CD4-positive, alpha-beta T cell treated with Interleukin-6 at 100 ng/mL for 8 hours (primary cell): ENCODE results near the gene WBP1L.

Source experiments
- DNase-seq: peaks from one replicate; pipeline ENCODE4 v3.0.0-alpha.2; 2020; ENCODE audit warnings: mixed read lengths, low spot score

The WBP1L gene

DNA sequence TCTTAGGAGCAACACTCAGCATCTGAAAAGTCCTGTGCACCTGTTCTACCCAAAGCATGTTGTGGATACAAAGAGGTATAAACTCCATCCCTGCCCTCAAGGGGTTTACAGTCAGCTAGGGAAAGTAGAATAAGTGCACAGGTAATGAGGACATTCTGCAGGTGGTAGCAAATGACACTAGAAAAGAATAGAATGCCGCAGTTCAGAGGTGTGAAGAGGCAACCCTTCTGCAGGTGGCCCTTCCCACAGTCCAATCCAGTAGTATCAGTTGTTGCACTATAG is 36.7 kb downstream of the WBP1L start:
- no peak for DNase-seq

- DNase-seq = no peak
These were observed 37.6 kb downstream of the WBP1L start for GRCh38 chr10:102781090-102781920.

DNA sequence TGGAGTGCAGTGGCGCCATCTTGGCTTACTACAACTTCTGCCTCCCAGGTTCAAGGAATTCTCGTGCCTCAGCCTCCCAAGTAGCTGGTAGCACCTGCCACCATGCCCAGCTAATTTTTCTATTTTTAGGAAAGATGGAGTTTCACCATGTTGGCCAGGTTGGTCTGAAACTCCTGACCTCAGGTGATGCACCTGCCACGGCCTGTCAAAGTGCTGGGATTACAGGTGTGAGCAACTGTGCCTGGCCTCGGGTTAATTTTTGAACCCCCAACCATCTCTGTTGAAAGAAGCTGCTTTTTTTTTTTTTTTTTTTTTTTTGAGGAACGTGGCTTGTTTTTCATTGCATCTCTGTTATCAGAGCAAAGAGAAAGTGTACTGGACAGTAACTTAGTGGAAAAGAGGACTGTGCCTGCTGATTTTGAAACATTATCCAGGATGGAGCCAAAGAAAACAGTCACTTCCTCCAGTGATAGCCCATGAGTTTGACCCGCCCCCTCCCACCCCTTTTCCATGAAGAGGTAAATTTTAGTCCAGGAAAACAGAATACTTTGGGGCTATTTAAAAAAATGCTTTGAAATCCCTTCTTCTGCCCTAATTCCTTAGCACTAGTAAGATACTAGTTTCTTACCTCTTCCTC is 38.3 kb downstream of the WBP1L start:
- no peak for DNase-seq

GRCh38 chr10:102782673-102783551 is 39.2 kb downstream of the WBP1L start:
- DNase-seq = no peak

DNA sequence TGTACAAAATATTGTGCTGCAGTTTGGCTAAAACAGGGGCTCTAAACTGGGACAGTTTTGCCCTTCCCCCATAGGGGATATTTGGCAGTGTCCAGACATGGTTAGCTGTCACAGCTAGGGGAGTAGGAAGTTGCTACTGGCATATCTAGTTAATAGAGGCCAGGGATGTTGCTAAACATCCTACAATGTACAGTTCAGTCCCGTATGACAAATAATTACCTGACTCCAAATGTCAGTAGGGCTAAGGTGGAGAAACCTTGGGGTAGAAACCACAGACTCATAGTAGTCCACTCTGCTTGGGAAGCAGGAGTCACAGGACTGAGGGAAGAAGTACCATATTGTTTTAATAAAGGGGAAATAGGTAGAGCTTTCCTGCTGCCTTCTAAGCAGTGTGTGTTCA is 39.8 kb downstream of the WBP1L start:
- no peak for DNase-seq

DNA sequence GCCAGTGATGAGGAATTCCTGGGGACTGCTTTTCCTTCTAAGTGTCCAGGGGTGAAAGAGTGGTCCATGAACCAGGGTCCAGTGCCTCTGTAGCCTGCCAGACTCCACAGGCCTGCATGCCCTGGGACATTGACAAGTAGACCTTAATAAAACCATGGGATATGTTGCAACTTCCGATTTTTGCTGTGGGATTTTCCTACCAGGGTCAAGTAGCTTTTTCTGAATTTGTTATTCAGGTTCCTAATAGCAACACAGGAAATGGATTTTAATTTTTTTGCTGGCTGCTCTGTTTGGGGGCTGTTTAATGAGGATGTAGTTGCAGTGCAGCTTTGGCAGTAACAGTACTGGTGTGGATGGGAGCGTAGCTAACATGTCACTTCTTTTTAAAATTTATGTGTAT is 42.1 kb downstream of the WBP1L start:
- DNase-seq = no peak

DNA sequence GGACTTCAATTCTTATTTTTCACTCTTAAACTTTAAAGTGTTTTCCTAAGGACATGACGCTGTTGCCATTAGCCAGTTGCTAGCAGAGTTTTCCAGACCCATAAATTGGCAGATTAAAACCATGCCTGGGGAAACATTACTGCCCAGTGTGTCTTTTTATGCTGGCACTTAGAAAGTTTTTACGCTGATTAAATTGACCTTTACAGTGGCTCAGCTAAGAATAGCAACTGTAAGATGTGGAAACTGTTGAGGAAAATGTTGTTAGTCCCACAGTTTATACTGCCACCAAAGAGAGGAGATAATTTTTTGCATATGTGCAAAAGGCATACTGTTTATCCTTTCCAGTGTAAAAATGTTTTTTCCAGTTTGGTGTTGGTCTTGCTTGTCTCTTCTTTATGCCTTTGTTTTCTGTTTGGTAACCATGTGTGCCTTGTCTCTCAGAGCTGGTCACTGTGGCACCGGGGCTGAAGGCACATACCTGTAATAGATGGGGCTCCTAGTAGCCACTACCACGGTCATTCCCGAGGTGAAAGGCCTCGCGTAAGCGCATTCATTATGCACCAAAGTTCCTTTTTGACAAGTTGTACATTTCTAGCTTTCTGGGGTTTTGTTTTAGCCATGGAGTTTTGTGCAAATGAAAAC is 48.1 kb downstream of the WBP1L start:
- DNase-seq = no peak

- DNase-seq = no peak
These were observed 52.0 kb downstream of the WBP1L start for GRCh38 chr10:102795453-102796406.

DNA sequence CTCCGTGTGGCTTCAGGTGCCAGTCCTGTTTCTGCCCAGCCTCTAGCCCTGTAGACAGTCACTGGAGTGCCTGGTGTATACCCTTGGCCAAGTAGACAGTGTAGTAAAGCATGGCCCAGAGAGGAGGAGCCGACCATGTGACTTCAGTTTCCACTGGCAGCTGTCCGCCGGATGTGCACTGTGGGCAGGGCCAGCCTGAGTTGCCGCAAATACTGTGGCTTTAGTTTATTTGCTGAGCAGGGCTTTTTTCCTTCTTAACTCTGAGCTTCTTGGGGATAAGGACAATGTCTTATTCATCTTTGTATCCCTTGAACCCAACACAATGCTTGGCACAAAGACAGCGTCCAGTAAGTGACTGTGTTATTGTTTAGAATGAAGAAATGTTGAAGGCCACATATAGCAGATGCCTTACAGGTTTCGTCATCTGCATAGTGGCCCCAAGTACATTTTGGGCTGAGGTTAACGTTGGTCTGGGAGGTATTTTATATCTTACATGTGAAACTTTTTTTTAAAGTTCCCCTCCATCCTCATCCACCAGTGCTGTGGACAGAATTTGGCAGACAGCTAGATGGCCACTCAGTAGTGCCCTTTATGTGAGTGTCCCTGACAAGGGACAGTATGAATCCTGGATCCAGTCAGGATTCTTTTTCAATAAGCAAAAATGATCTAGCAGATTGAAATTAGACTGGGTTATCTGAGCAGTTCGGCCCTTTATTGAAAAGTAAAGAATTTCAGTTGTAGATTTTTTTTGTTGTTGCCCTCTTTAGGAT is 52.8 kb downstream of the WBP1L start:
- peak; percentile 47 for DNase-seq

- no peak for DNase-seq
These were observed 56.1 kb downstream of the WBP1L start for GRCh38 chr10:102799691-102800471.

GRCh38 chr10:102800611-102801335 is 57.0 kb downstream of the WBP1L start:
- no peak for DNase-seq

DNA sequence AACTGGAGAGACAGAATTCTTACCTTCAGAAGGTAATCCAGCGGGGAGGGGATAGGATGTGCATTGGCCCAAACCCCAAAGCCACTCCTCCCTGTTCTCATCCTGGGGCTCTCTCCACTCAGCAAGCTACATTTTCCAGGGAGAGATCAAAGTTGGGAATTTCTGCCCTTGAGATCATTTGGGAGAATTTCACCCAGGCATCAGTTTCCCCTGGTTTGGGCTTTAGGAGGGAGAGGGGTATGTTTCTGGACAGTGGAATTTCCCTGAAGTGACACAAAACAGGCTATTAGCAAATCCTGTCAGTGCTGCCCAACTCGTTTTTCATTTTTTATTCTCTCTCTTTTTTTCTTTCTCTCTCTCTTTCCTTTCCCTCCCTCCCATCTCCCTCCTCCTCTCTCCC is 57.7 kb downstream of the WBP1L start:
- no peak for DNase-seq

GRCh38 chr10:102801978-102802377 is 58.2 kb downstream of the WBP1L start:
- no peak for DNase-seq

- DNase-seq = no peak
These were observed 59.3 kb downstream of the WBP1L start for GRCh38 chr10:102802920-102803534.

DNA sequence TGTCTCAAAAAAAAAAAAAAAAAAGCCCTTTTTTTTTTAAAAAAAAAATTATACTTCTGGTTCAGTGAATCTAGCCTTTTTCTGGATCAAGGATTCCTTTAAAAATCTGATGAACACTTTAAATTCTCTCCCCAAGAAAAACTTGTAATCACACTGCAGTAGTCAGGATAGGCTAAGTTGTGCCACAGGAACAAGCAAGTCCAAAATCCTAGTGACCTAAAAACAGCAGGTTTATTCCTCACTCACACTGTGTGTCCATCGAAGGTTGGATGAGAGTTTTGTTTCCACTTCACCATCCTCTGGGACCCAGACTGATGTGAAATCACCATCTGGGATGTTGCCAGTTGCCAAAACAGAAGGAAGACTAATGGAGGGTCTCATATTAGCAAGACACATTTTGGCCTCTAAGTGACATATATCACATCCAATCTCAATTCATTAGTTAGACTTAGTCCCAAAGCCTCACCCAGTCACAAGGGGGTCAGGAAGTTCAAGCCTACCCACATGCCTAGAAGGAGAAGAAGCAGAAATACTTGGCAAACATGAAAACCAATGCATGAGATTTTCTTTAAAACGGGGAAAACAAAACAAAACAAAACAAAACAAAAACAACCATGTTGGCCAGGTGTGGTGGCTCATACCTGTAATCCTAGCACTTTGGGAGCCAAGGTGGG is 60.8 kb downstream of the WBP1L start:
- no peak for DNase-seq

DNA sequence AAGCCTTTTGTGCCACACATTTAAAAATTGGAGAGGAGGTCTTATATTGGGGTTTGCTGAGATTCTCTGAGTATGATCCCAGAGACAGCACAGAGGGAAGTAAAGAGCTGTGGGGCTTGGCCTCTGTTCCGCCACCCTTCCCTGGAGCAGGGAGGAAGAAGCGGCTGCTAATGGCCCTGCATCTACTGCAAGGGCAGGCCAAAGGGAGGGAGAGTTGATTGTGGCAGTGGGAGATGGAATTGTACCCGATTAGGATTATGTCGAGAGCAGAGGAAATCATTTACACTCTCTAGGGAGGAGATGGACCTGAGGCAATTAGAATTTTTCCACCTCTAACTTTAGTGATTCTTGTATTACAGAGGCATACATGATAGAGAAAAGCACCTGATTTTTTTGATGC is 64.6 kb downstream of the WBP1L start:
- DNase-seq = no peak

GRCh38 chr10:102811346-102811745 is 67.6 kb downstream of the WBP1L start:
- no peak for DNase-seq
